Neutrophil (primary cell): Measurements from ENCODE around the gene SUGCT.
"Not testable (repeated sequence)": the region's sequence is repeated elsewhere in the genome, so short reads cannot be mapped to it uniquely, and the experiment has no call there.

Source experiments
- H3K27ac ChIP-seq: fragments of 200-600 bp; sonication (generic); 2 replicates; pipeline ENCODE4 v1.5.1; 2016; ENCODE audit warnings: mild to moderate bottlenecking, moderate library complexity
- H3K27me3 ChIP-seq: fragments of 200-600 bp; sonication (generic); 2 replicates; pipeline ENCODE4 v1.6.0; 2016; ENCODE audit warnings: mild to moderate bottlenecking
- H3K36me3 ChIP-seq: fragments of 200-600 bp; sonication (generic); 2 replicates; pipeline ENCODE4 v1.5.1; 2017
- H3K4me1 ChIP-seq, 2 experiments: fragments of 200-600 bp in 1 of 2; sonication (generic) in 1 of 2; 1 replicate in 1 of 2; 2 replicates in 1 of 2; pipeline versions ENCODE4 v1.5.1 to v1.6.1; 2013 to 2016; ENCODE audit warnings: low read depth in 1 of 2, low read length in 1 of 2, mild to moderate bottlenecking in 1 of 2, moderate library complexity in 1 of 2; ENCODE audit not compliant: control insufficient read depth in 1 of 2, insufficient read depth in 1 of 2
- H3K4me3 ChIP-seq, 2 experiments: fragments of 200-600 bp in 1 of 2; sonication (generic) in 1 of 2; 1 replicate in 1 of 2; 2 replicates in 1 of 2; pipeline ENCODE4 v1.5.1; 2013 to 2016; ENCODE audit warnings: low read depth in 1 of 2, low read length in 1 of 2, mild to moderate bottlenecking in 1 of 2, moderate library complexity in 1 of 2
- H3K9me3 ChIP-seq: fragments of 200-600 bp; sonication (generic); 2 replicates; pipeline ENCODE4 v1.5.1; 2016
- CTCF ChIP-seq: fragments of 200-600 bp; sonication (generic); IDR thresholded peaks from 2 replicates; pipeline ENCODE4 v1.5.1; 2016; ENCODE audit warnings: antibody characterized with exemption

SUGCT gene

GRCh38 chr7:40147371-40148246 is 12.8 kb downstream of the SUGCT start:
- Histone ChIP-seq H3K27me3 (no peaks in the 10 kb centered on the region), H3K36me3 (no peaks in the 10 kb centered on the region), H3K4me1 (no peaks in the 10 kb centered on the region), H3K9me3 (no peaks in the 10 kb centered on the region), H3K4me3 (no peak overlapping the region), H3K27ac (no peak overlapping the region)
- TF ChIP-seq CTCF = no peak

DNA sequence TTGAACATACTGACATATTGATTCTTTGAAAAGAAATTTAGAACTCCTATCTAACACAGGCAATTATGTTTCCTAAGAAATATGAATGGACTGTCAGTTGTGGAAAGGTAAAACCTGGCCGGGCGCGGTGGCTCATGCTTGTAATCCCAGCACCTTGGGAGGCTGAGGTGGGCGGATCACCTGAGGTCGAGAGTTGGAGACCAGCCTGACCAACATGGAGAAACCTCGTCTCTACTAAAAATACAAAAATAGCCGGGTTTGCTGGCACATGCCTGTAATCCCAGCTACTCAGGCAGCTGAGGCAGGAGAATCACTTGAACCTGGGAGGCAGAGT is 13.4 kb downstream of the SUGCT start:
- not testable (repeated sequence) for H3K9me3 ChIP-seq, H3K27ac ChIP-seq, H3K4me1 ChIP-seq, H3K36me3 ChIP-seq, H3K4me3 ChIP-seq, H3K27me3 ChIP-seq

DNA sequence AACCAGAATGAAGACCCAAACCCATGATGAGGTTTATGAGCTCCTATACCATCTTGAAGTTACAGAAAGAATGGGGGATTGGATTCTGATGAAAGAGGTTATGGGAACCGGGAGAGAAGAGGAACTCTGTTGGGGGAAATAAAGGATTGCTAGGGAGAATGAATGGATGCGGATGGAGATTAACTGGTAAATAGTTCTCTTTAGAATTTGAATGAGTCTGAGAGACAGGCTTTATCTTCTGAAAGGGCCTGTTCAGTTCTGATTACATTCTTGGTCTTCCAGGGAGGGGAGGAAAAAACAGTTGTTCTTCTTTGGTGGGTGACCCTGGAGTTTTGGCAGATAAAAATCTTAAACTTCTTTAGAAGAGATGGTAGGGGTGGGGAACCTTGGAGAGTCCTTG is 13.9 kb downstream of the SUGCT start:
- H3K27ac ChIP-seq = no peak overlapping the region
- no peak overlapping the region for H3K4me3 ChIP-seq
- H3K36me3 ChIP-seq = no peaks in the 10 kb centered on the region
- no peak for TF ChIP-seq CTCF
- no peaks in the 10 kb centered on the region for H3K9me3 ChIP-seq
- H3K27me3 ChIP-seq = no peaks in the 10 kb centered on the region
- no peaks in the 10 kb centered on the region for H3K4me1 ChIP-seq

GRCh38 chr7:40151504-40151903 is 16.7 kb downstream of the SUGCT start:
- Histone ChIP-seq H3K36me3 (no peaks in the 10 kb centered on the region), H3K9me3 (no peaks in the 10 kb centered on the region), H3K27me3 (no peaks in the 10 kb centered on the region), H3K4me3 (no peak overlapping the region), H3K27ac (no peak overlapping the region), H3K4me1 (no peaks in the 10 kb centered on the region)
- no peak for TF ChIP-seq CTCF

GRCh38 chr7:40156988-40157387 is 22.2 kb downstream of the SUGCT start:
- Histone ChIP-seq H3K9me3 (no peaks in the 10 kb centered on the region), H3K27me3 (no peaks in the 10 kb centered on the region), H3K4me3 (no peak overlapping the region), H3K4me1 (no peaks in the 10 kb centered on the region), H3K36me3 (no peaks in the 10 kb centered on the region), H3K27ac (no peak overlapping the region)
- TF ChIP-seq CTCF = no peak

DNA sequence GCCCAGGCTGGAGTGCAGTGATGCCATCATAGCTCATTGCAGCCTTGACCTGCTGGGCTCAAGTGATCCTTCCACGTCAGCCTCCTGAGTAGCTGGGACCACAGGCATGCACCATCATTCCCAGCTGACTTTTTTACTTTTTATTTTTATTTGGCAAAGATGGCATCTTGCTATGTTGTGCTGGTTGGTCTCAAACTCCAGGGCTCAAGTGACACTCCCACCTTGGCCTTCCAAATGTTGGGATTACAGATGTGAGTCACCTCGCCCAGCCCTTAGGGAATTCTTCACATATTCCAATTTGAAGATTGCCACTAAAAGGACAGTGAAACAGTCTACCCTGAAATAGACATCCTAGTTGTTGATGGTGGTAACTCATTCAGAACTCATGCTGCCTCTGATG is 27.7 kb downstream of the SUGCT start:
- H3K27ac ChIP-seq = no peak overlapping the region
- no peaks in the 10 kb centered on the region for H3K9me3 ChIP-seq
- H3K4me1 ChIP-seq = no peaks in the 10 kb centered on the region
- H3K27me3 ChIP-seq = no peaks in the 10 kb centered on the region
- H3K4me3 ChIP-seq = no peak overlapping the region
- no peak for TF ChIP-seq CTCF
- no peaks in the 10 kb centered on the region for H3K36me3 ChIP-seq
